Body of pancreas (tissue), 4 donors: ENCODE results near the gene GRXCR2.

Source experiments
- CTCF ChIP-seq, 7 experiments: fragments of 450-650 bp in 4 of 7; fragments of 200-600 bp in 3 of 7; sonication (generic) in 3 of 7; IDR thresholded peaks; one replicate each; pipeline ENCODE4 v1.5.1; 2016 to 2019; ENCODE audit warnings: antibody characterized with exemption in 7 of 7
- POLR2A ChIP-seq, 3 donors: fragments of 450-650 bp; IDR thresholded peaks; one replicate each; pipeline ENCODE4 v1.6.1; 2016; ENCODE audit warnings: antibody characterized with exemption in 3 of 3, mild to moderate bottlenecking in 2 of 3

DNA sequence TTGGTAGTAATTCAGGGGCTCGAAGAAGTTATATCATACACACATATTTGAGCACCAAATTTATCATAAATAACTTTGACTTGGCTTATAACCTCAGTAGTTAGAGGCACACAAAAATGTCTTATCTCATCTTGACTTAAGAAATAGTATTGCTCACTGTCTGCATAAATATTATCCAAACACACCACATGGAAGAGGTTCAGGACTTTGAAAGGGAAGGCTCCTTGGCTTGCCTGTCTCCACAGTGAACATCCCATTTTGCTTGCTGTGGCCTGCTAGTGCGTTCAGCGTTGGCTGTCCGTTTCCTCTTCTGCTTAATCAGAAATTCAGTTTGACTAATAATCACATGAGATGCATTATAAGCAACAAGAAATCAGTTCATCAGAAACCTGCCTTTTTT is 13.9 kb downstream of the GRXCR2 start:
- TF ChIP-seq POLR2A (IDR thresholded peaks at IDR 0.05): no peak
- TF ChIP-seq CTCF (IDR thresholded peaks at IDR 0.05): no peak
